ENCODE results near the gene PHKA1. TPM values are rescaled to one million over a fixed set of nuclear protein-coding genes. Genes with fewer than 3 reads are reported as not detected.
A peak's percentile ranks its signal among the peaks of the same experiment; 100 is the strongest.
"Not testable (repeated sequence)": the region's sequence is repeated elsewhere in the genome, so short reads cannot be mapped to it uniquely, and the experiment has no call there.

PHKA1 gene
- total RNA-seq, 1 donor from 2014 or later = 5.5 TPM

GRCh38 chrX:72609313-72609712 lies 104.8 kb downstream of the PHKA1 start:
- TF ChIP-seq, protein P1, sequence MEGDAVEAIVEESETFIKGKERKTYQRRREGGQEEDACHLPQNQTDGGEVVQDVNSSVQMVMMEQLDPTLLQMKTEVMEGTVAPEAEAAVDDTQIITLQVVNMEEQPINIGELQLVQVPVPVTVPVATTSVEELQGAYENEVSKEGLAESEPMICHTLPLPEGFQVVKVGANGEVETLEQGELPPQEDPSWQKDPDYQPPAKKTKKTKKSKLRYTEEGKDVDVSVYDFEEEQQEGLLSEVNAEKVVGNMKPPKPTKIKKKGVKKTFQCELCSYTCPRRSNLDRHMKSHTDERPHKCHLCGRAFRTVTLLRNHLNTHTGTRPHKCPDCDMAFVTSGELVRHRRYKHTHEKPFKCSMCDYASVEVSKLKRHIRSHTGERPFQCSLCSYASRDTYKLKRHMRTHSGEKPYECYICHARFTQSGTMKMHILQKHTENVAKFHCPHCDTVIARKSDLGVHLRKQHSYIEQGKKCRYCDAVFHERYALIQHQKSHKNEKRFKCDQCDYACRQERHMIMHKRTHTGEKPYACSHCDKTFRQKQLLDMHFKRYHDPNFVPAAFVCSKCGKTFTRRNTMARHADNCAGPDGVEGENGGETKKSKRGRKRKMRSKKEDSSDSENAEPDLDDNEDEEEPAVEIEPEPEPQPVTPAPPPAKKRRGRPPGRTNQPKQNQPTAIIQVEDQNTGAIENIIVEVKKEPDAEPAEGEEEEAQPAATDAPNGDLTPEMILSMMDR (conservative IDR thresholded peaks at IDR 0.05; ENCODE audit: low read depth, low read length) = peak; percentile 36
- H3K4me3 ChIP-seq (ENCODE audit: low read depth, low read length) = no peak overlapping the region
- DNase-seq (ENCODE audit: low read depth) = no peak

GRCh38 chrX:72604705-72605104 lies 109.4 kb downstream of the PHKA1 start:
- TF ChIP-seq, protein P1 (conservative IDR thresholded peaks at IDR 0.05; ENCODE audit: low read depth, low read length) = no peak
- DNase-seq (ENCODE audit: low read depth) = no peak
- H3K4me3 ChIP-seq (ENCODE audit: low read depth, low read length) = no peak overlapping the region

DNA sequence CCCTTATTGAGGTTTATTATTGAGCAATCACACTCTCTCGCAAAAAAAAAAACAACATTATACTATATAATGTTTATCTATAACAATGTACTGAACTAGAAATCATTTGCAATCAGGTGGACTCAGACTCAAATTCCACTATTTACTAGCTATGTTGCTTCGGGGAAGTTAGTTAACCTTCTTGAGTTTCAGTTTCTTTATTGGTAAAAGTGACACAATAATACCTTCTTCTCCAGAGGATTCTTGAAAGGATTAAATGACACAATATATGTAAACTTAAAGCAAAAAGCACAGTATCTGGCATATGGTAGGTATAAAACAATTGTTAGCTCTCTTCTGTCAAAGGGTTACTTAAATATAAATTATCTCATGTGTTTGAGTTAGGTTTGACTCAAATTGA lies 110.0 kb downstream of the PHKA1 start:
- TF ChIP-seq, protein P1 (conservative IDR thresholded peaks at IDR 0.05; ENCODE audit: low read depth, low read length) = no peak
- no peak for DNase-seq (ENCODE audit: low read depth)
- no peak overlapping the region for H3K4me3 ChIP-seq (ENCODE audit: low read depth, low read length)

DNA sequence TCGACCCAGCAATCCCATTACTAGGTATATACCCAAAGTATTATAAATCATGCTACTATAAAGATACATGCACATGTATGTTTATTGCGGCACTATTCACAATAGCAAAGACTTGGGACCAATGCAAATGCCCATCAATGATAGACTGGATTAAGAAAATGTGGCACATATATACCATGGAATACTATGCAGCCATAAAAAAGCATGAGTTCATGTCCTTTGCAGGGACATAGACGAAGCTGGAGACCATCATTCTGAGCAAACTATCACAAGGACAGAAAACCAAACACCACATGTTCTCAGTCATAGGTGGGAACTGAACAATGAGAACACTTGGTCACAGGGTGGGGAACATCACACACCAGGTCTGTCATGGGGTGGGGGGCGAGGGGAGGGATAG lies 123.1 kb downstream of the PHKA1 start:
- H3K4me3 ChIP-seq (ENCODE audit: low read depth, low read length); DNase-seq (ENCODE audit: low read depth): not testable (repeated sequence)

DNA sequence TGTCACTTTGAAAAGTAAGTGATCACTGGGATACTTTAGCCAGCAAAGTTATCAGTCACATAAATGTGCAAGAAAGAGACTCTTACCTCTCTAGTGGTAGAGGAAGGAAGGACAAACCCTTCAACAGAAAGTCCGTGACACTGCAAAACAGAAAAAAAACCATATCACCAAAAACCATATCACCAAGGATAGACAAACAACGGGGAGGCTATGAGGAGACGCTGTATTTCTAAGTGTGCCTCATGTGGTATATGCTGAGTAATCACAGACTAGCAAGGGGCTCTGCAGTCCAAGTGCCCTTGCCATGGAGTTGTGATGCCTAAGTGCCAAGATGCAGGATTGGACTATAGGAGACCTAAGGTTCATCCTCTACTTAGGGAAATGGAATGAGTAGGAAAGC lies 129.9 kb downstream of the PHKA1 start:
- H3K4me3 ChIP-seq (ENCODE audit: low read depth, low read length) = no peak overlapping the region
- no peak for DNase-seq (ENCODE audit: low read depth)
- TF ChIP-seq, protein P1 (conservative IDR thresholded peaks at IDR 0.05; ENCODE audit: low read depth, low read length) = no peak

GRCh38 chrX:72576141-72576894 lies 137.8 kb downstream of the PHKA1 start:
- TF ChIP-seq, protein P1 (conservative IDR thresholded peaks at IDR 0.05; ENCODE audit: low read depth, low read length) = no peak
- H3K4me3 ChIP-seq (ENCODE audit: low read depth, low read length) = no peak overlapping the region
- no peak for DNase-seq (ENCODE audit: low read depth)

DNA sequence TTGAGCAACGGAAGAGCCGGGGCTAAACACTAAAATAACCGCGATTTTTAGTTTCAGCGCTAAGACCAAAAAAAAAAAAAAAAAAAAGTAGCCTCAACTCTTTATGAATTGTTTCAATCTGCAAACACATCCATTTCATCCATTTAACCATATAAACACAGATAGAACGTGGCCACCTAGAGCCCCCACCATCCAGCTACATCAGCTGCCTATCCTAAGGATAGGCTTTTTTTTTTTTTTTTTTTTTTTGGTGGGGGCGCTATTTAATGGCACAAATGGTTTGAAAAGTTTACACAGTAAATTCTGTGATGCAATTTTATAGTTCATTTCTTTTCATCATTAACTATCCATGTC lies 141.0 kb downstream of the PHKA1 start:
- peak overlapping the region; percentile 67 for H3K4me3 ChIP-seq (ENCODE audit: low read depth, low read length)
- no peak for DNase-seq (ENCODE audit: low read depth)
- TF ChIP-seq, protein P1 (conservative IDR thresholded peaks at IDR 0.05; ENCODE audit: low read depth, low read length) = no peak
